ENCODE data around the gene CHD9.

CHD9 gene

GRCh38 chr16:53356478-53357207 is 301.9 kb downstream of the CHD9 start:
- DNase-seq, result no peak

- no peak for DNase-seq
Observed at GRCh38 chr16:53357208-53357586, 302.4 kb downstream of the CHD9 start.

GRCh38 chr16:53357955-53358354 is 303.2 kb downstream of the CHD9 start:
- no peak for DNase-seq

GRCh38 chr16:53358884-53359283 is 304.1 kb downstream of the CHD9 start:
- DNase-seq, result no peak

- DNase-seq, result no peak
Observed at GRCh38 chr16:53369921-53370320, 315.1 kb downstream of the CHD9 start.

GRCh38 chr16:53370827-53371226 is 316.0 kb downstream of the CHD9 start:
- no peak for DNase-seq

- DNase-seq, result no peak
Observed at GRCh38 chr16:53372992-53373871, 318.4 kb downstream of the CHD9 start.

GRCh38 chr16:53374800-53375199 is 320.0 kb downstream of the CHD9 start:
- DNase-seq, result no peak

- DNase-seq, result no peak
Observed at GRCh38 chr16:53378138-53378537, 323.3 kb downstream of the CHD9 start.

Data from hypothalamus (tissue), 51 donors.